NCI-H1092 (cell line): ENCODE data around the gene SPR.

Experiments
- DNase-seq: peaks from one replicate; lab custom pipeline; 2025; lab: John Stamatoyannopoulos, UW

The SPR gene

DNA sequence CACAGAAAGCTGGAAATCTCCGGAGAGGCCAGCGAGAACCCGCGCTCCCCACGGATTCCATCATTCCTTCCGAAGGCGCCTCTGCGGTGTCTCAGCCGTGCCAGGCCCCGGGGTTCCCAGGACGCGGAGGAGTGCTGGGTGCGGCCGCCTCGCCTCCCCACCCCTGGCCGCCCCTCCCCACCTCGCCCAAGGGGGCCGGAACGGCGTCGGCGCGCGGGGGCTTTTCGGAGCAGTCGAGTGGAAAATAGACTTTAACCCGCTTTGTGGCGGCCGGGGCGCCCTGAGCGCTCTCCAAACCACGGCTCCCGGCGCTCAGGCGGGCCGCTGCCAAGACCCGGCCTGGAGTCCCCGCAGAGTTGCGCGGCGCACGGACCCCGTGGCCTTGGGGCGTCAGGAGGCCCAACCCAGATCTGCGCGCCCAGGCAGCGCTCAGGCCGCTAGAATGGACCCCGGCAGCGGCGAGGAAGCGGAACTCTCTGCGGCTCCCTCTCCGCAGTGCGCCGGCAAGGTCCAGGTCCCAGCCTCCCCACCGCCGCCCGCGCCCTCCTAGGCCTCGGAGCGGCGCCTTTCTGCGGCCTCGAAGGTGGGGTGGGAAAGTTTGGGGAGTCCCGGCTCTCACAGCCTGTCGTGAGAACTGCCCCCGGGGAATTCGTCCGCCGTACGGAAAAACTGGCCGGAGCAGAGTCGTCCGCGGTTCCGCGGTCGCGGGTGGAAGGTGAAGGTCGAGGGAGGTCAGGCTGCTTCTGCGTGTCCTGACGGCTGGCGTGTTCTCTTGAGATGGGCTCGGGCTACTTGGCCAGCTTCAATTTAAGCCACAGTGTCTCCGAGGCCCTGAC, 28.9 kb downstream of the SPR start:
- no peak for DNase-seq

DNA sequence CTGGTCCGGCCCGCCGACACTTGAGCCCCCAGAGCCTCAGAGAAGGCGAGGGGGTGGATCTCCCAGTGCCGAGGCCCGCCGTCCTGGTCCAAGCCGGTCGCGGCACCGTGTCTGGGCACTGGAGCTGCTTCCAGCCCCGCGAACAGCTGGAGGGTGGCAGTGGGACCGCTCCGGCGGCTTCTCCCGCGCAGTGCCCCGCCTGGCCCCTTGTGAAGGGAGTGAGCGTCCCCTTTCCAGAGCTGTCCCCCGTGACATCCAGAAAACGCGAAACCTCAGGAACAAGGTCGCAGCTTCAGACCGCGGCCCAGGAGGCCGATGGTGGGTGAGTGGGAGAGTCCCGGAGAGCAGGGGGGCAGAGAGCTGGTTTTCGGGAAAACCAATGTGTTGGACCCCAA, 29.5 kb downstream of the SPR start:
- no peak for DNase-seq

DNA sequence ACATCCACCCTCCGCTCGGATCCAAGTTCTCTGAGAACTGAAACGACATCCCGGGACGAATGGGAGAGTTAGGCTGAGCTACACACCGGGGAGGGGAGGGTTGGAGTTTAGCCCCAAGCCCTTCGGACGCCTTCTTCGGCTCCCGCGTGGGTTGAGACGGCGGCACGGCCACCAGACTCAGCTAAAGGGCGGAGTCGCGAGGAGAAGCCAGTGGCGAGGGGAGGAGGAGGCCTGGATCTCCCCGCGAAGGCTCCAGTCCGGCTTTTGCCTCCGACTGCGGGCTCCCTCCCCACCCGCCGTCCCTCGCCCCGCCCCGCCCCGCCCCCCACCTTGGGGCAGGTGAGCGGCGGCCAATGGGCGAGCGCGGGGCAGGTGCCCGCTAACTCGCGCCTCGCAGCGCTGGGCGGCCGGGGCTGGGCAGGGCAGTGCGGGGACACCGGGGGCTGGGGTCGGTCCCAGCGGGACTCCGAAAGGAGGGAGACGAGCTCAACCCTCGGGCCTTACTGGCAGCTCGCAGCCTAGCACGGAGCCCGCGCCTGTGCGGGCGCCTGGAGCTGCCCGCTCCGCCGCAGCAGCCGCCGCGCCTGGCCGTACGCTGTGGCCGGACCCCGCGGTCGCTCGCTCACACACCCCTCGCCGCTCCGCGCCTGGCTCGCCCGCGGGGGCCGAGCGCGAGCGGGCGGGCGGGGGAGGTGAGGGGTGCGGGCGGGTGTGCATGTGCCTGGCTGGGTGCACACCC, 30.1 kb downstream of the SPR start, which contains the start of gene EMX1:
Gene EMX1, plus strand, starts transcription at position 382 of the 739 bp plus-strand sequence. Its CDS starts 334 bp downstream, at position 716.
- peak; percentile 4 for DNase-seq

DNA sequence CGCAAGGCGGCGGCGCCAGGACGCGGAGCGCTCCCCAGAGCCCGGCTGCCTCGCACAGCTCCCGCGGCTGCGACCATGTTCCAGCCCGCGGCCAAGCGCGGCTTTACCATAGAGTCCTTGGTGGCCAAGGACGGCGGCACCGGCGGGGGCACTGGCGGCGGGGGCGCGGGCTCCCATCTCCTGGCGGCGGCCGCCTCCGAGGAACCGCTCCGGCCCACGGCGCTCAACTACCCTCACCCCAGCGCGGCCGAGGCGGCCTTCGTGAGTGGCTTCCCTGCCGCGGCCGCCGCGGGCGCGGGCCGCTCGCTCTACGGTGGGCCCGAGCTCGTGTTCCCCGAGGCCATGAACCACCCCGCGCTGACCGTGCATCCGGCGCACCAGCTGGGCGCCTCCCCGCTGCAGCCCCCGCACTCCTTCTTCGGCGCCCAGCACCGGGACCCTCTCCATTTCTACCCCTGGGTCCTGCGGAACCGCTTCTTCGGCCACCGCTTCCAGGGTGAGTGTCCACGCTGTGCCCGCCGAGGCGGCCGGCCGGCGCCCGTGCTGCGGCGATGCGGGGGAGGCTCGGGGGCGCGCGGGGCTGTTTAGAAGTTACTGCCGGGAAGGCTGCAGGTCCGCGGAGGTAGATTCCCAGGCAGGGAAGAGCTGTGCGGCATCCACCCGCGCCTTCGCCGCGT, 30.8 kb downstream of the SPR start:
- no peak for DNase-seq

DNA sequence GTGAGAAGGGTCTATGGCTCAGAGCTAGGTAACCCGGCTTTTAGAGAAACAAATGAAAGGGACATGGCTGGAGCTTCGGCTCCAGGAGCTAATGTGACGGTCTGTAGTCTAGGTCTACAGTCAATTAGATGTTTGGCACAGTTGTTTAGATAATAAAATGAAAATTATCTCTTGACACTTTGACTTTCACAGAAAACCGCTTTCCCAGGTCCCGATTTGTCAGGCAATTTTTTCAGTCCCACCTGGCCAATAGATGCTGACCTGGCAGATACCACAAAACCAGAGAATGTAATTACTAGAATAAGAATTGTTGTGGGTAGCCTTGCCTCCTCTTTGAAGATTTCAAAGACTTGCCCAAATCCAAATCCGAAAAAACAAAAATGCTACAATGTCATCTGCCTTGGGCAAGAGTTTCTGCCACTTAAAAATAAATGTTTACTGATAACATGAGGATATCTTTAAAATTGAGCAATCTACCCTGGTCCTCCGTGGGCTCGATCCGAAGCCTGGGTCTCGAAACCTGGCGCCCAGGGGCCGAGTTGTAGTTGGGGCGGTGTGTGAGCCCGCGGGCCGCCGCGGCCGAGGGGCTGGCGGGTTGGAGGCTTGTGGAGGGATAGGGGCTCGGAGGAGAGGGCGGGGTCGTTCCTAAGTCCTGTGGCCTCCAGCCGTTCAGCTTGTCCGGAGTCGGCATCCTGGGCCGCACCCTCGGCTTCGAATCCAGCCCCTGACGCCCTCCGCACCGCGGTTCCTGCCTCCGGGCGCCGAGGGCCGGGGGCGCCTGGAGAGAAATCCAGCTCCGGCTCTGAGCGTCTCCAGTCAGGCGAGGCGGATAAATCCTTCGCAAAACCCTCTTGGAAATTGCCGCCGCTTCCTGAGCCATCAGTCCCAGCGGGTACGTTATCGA, 32.5 kb downstream of the SPR start:
- DNase-seq, result no peak

DNA sequence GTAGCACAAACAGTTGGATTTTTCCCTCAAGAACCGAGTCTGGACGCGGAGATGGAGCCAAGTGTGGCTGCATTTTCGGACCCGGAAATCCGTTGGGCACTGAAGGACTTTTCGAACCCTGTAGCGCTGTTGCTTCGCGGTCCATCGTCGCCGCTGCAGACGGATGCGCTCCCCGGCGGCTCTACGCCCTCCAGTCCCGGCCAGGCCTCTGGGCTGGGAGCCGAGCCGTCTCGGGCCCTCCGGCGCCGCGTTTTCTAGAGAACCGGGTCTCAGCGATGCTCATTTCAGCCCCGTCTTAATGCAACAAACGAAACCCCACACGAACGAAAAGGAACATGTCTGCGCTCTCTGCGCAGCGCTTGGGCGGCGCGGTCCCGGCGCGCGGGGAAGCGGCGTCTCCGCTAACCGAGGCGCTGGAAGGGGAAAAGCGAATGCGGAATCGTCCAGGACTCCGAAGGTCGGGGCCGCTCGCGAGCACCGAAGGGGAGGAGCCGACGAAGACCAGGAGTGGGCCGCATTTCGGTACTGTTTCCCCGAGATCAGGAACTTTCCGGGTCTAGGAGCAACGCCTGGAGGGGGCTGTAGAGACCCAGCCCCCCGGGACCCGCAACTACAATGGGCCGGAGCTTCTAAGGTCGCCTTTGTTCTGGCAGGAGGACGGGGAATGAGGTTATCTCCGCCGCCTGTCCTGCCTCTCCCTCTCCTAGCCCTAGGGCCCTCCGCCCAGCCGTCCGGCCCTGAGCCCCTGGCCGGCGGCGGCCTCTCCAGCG, 33.3 kb downstream of the SPR start:
- DNase-seq, result peak; percentile 8

DNA sequence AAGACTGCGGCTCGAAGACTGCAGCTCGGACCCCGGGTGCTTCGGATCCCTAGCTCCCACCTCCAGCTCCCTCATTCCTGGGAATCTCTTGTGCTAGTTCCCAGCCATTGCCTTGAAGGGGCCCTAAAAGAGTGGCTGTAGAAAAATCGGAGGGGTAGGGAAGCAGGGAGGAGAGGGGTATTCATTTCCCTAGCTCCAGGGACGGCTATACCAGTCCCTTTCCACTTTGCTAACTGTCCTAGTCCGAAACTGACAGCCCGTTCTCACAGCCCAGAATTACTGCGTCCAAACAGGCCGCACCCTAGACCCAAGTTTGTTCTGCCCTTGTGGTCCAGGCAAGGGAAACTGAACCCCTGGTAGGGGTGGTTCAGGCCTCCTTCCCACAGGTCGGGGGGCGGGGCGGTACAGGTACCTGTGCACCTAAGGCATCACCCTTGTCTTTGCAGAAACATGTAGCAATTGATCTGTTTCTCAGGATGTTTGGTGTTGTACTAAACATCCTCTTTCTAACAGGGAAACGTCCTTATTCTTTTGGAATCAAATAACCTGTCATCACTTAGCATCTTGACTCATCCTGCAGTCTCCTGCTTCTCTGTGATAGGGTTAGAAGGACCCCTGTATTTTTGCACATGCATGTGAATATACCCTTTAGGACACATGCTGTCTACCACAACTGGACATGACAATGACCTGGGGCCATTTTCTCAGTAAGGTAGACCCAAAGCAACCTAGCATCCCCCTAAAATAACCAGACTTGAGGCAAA, 34.1 kb downstream of the SPR start:
- no peak for DNase-seq

DNA sequence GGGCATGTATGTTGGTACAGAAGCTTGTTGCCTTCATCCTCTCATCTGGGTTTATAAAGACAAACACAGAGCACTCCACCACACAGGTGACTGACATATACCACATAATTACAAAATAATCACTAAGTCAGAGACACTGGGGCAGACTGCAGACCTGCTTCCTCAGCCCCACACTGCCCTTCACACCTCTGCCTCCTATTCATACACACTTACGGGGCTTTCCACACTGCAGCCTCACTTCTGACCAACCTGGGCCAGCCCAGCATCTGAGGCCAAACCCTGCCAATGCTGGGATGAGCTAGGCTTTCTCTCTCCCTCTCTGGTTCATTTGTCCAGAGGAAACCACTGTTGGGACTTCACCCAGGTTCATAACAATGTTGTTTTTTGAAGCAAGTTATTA, 34.6 kb downstream of the SPR start:
- no peak for DNase-seq

DNA sequence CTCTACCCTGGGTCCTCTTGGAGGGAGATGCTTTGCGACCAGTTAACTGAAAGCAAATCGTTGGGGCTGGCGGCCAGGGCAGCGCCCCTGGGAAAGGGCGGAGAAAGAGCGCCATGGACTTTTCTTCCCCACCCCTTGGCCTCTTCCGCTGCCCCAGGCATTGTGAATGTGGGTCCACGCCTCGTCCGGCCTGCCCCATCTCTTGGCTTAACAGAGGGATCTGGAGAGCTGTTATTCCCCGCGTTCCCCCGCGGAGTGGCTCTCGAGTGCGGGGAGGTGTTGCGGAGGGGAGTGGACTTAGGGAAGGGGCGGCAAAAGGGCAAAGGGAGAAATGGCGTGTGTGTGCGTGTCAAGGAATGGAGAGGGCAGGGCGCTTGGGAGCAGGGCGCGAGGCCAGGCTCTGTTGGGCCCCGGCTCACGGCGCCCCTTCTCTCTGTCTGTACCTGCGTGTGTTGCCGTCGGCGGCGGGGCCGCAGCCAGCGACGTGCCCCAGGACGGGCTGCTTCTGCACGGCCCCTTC, 36.7 kb downstream of the SPR start:
- DNase-seq, result no peak

DNA sequence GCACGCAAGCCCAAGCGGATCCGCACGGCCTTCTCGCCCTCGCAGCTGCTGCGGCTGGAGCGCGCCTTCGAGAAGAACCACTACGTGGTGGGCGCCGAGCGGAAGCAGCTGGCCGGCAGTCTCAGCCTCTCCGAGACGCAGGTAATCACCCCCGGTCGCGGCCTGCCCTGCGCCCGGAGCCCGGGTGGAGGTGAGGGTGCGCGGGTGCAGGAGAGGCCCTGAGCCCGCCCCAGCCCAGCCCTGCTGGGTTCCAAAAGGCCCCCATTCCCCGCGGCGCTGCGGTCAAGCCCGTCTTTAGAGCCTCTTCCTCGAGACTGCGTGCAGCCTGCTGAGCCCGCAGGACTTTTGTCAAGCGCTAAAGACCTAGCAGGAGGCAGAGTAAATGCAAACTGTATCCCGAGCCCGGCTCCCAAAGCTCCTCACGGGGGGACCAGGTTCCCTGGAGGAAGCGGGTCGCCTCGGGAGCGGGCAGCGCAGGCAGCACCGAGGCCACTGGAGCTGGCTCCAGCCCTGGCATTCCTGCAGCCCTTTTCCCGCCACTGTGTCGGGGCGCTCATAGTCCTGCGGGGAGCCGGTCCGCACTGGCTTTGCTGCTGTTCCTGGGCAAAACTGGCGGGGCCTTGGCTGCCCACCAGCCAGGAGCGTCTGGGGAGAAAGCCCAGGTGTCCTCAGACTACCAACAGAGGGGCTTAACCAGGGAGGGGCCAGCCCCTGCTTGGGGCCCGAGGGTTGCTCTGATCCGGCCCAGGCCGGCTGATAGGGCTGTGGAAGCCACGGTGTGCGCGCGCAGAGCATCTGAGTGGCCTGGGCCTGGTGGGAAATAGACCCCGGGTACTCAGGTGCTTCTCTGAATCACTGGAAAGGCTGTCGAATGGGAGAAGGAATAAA, 37.4 kb downstream of the SPR start:
- DNase-seq, result no peak

DNA sequence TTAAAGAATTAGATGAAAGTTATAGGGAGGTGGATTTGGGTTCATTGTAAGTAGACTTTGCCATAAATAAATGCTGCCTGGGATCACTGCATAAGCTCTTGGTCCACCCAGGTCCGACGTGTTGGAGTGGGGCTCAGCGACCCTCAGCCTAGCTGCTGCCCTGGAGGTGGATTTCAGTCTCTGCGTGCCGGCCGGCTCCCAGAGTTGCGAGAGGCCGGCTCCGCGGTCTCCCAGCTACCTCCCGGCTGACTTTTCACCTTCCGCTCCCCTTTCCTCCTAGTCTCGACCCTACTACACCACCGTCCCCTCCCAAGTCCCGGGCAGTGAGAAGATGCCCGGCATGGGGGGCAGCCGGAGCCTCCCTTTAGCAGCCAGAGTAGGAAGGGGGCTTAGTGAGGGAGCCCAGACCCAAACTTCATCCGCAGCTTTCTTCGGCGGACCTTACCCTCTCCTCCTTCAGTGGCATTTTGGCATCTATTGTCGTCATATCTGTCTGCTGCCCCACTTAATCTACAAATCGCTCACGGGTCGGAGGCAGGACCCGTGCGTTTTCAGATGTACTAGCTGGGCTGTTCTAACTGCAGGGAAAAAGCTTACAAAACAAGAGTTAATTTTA, 38.2 kb downstream of the SPR start:
- DNase-seq, result no peak

DNA sequence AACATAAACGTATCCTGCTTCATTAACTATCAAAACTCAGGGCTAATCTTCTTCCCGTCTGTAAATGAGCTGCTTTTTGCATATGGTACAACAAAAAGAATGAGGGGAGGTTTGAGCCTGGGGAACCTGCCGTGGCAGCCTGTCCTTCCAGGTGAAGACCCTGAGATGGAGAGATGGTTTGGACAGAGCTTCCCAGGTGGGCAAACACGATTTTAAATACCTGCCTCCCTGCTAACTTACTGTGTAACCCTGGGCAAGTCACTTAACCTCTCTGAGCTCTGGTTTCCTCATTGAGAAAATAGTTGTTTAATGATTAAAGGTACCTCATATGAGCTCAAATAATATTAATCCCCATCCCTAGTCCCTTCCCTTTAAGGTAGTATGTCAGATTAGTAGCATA, 39.2 kb downstream of the SPR start:
- no peak for DNase-seq

DNA sequence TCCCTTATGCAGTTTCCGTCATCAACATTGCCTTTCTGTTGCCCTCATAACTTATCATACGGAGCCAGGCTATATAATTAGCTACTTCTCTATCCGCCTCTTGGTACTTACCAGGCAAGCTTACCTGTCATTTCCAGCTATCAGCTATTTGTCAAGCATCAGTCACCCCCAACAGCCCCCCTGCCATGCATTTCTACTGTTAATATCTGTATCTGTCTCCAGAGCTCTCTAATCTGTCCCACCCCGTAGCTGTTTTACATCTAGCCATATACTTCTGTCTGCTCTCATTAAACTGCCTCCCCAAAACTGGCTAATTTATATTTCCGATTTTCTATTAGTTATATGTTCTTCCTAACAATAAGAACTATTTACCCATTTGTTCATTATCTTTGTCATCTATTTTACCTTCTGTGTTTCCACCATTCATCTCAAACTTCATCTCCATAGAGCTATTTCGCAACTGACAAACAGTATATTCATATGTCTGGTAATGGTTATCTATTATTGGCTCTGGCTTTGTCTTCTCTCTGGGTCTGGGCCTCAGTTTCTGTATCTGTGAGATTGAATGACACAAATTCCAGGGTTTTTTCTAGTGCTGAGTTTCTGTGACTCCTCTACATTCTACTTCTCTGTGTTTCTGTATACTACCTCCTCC, 39.7 kb downstream of the SPR start:
- DNase-seq, result no peak

DNA sequence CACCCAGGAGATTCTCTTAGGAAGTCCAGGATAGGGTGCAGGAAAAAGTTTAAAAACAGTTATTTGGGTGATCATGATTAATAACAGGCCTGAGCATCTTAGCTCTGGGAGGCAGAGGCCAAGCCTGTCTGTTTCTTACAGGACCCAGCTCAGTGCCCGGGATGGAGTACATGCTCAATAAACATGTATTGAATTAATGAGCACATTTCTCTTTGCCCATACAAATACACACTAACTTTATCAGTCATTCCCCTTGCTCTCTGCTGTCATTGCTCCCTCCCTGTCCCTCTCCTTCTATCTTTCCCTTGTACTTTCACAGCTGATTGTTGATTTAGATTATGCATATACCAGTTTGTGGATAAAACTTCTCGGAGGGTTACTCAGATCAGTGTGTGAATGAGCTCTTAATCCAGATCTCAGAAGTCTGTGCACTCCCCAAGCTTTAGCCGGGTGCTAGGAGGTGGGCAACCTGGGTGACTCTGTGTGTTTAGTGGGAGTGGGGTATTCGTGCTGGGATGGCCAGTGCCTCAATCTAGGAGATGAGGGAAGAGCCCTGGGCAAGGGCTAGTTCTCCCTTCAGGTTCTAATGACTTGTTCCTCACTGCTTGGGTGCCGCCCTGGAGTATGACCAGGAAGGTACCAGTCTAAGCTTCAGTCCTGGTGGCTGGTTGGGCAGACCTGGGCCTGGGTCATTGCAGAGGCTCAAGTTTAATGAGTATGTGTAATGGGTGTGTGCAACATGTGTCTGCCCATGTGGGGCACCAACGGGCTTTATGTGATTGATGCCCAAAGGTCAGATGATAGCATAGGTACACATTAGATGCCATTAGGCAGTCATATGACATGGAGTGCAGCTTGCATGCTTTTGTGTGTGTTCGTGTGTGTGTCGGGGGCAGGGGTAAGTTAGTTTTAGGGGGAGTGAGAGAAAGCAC, 40.7 kb downstream of the SPR start:
- DNase-seq, result no peak

DNA sequence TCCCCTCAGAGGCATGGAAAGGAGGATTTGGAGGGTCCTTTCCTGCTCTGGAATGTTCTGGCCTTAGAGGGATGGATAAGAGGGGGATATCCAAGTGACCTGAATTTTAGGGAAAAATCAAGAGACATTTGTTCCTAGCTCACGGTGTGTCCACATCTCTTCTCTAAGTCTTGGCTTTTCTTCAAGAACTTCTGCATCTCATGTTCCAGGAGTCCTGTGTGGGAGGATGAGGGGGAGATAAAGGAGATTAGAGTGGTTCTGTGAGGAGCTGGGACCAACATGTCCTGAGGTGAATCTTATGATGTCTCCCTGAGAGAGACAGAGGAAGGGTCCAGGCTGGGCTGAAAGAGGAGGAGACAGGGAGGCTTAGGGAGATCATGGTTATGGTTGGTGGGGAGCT, 41.8 kb downstream of the SPR start:
- no peak for DNase-seq

DNA sequence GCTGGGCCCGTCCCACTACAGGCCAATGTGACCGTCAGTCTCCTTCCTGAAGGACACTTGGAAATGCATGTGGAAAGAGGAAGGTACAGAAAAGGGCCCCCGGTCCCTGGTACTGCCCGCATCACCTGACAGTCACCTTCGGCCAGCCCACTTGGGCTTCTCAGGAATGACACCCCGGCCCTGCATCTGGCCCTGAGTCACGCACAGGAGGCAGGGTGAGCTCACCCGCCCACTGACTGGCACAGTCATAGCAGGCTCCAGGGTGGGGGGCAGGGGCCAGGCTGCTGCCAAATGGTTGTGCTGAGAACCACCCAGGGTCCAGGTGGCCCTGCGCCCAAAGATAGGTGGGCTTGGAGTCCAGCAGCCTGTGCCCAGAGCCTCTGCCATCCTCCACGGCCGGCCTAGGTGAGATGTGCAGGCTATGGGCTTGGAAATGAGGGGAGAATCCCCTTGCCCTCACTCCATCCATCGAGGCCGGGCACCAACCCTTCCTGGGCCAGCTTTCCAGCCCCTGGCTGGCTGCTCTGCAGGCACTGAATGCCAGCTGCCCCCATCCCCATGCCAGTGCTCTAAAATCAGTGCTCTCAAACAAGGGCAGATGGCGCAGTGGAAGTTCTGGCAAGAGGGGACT, 44.2 kb downstream of the SPR start:
- no peak for DNase-seq
